GM12873 (cell line): ENCODE measurements around the gene ZNF396.

ENCODE experiments used
- TF ChIP-seq, protein P1 (sequence below): IDR thresholded peaks from 2 replicates; pipeline ENCODE4 v1.5.1; 2012; ENCODE audit warnings: low read depth, mild to moderate bottlenecking, moderate library complexity, low read length, control low read depth; ENCODE audit not compliant: insufficient read depth; ENCODE audit errors: missing control alignments

Gene ZNF396

GRCh38 chr18:35335866-35336265 is 41.3 kb downstream of the ZNF396 start:
- TF ChIP-seq, protein P1, sequence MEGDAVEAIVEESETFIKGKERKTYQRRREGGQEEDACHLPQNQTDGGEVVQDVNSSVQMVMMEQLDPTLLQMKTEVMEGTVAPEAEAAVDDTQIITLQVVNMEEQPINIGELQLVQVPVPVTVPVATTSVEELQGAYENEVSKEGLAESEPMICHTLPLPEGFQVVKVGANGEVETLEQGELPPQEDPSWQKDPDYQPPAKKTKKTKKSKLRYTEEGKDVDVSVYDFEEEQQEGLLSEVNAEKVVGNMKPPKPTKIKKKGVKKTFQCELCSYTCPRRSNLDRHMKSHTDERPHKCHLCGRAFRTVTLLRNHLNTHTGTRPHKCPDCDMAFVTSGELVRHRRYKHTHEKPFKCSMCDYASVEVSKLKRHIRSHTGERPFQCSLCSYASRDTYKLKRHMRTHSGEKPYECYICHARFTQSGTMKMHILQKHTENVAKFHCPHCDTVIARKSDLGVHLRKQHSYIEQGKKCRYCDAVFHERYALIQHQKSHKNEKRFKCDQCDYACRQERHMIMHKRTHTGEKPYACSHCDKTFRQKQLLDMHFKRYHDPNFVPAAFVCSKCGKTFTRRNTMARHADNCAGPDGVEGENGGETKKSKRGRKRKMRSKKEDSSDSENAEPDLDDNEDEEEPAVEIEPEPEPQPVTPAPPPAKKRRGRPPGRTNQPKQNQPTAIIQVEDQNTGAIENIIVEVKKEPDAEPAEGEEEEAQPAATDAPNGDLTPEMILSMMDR, result no peak

DNA sequence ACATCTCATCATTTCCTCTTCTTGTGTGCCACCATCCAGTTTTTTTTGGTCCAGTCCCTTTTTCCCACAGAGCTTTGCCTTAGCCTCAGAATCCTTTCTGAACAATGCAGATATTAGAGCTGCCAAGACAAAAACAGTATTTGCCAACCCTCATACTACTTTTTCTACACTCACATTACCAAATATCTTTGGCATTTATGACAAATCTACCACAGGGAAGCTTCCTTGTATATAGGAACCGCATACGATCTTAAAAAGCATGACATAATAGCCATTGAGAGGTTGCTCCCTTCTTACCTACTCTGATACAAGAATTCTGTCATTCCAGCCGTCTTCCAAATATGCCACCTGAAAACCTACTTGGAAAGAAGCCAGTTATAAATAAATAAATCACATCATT is 42.3 kb downstream of the ZNF396 start:
- TF ChIP-seq, protein P1, result no peak

DNA sequence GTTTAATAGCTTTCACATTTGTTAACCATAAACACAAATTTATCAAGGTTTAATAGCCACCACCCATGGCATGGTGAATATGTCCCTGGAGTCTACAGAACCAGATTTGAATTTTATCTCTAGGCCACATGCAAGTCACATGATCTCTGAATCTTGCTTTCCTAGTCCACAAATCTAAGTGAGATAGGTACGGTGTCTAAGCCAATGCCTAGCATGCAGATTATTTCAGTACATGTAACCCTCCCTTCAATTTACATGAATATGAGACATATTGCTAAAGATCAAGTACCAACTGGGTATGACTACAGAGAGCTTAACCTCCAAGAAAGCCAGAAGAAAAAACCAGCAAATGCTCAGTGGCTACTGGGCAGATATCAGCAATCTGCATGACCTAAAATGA is 42.9 kb downstream of the ZNF396 start:
- TF ChIP-seq, protein P1, result no peak

DNA sequence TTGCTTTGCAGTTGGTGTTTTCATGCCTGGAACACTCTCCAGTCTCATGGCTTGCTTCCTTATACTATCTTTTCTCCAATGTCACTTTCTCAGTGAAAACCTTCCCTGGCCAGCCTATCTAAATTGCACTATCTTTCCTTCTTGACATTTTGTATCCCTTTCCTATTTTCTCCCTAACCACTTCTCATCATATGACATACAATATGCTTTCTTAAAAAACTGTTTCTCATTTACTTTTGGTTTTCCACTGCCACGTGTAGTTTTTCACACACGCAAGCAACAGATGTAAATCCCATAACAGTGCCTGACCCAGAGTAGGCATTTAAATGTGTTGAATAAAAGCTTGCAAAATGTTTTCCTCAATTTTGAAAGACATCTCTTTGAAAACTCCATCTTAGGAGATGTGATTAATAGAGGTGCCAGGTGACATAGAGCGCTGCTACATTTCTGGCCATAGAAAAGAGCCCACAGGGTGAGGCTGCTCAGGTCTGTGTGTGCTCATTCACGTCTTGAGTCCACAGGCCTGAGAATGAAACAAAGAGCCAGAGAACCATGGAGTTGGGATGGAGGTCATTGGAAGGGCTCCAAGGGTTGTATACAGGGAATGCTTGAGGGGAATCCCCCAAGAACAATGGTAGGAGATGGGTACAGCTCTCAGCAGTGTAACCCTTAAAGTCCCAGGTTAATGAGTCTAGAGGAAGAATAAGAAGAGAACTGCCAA is 45.6 kb downstream of the ZNF396 start:
- TF ChIP-seq, protein P1, result no peak

DNA sequence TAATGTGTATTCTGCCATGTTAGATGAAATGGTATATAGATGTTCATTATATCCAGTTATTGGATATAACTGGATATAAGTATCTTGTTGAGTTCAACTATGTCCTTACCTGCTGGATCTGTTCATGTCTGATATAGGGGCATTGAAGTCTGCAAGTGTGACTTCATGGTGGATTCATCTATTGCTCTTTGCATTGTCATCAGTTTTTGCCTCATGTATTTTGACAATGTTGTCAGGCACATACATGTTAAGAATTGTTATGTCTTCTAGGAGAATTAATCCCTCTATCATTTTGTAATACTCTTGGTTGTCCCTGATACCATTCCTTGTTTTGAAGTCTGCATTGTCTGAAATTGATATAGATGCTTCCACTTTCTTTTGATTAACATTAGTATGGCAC is 48.3 kb downstream of the ZNF396 start:
- TF ChIP-seq, protein P1, result no peak

GRCh38 chr18:35326695-35327387 is 50.3 kb downstream of the ZNF396 start:
- TF ChIP-seq, protein P1, result no peak

DNA sequence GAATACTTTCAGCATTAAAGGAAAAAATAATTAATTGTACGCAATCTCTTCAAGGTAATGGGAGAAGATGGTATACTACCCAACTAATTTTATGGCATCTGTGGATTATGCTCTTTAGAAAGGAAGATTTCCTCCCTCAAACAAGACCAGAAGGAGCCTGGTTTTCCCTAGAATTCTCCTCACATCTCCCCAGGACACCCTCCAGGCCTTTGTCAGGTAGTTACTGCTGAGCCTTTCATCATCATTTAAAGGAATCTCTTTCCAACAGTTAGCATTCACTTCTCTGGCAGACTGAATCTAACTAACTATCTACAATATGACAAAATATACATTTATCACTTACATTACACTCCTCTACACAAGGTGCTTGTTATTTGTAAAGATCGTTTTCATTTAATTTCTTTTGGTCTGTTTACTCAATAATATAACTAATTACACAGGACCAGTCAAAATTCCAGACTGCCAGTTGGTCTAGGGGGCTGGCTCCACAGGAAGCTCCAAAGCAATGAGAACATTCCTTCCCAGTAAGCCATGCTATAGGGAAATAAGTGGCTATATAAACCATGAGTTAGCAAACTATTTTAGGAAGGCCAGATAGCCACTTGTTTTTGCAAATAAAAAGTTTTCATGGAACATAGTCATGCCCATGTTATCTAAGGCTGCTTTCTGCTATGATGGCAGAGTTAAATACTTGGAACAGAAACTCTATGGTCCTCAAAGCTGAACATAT is 52.0 kb downstream of the ZNF396 start:
- TF ChIP-seq, protein P1, result no peak
